HG02973 (cell line): ENCODE data around the gene NIPAL3.
"Not testable (repeated sequence)": the region's sequence is repeated elsewhere in the genome, so short reads cannot be mapped to it uniquely, and the experiment has no call there.

ENCODE experiments used
- ATAC-seq: cut with Tn5 transposase; IDR thresholded peaks from one replicate; pipeline ENCODE4 v1.9.1; 2021; ENCODE audit warnings: moderate library complexity; ENCODE audit not compliant: unreplicated experiment

Gene NIPAL3

GRCh38 chr1:24455272-24455671, 39.7 kb downstream of the NIPAL3 start:
- ATAC-seq: no peak

GRCh38 chr1:24457866-24458265, 42.3 kb downstream of the NIPAL3 start:
- ATAC-seq: no peak

GRCh38 chr1:24459551-24460266, 44.1 kb downstream of the NIPAL3 start:
- no peak for ATAC-seq

GRCh38 chr1:24462128-24462527, 46.5 kb downstream of the NIPAL3 start:
- not testable (repeated sequence) for ATAC-seq

- ATAC-seq: no peak
Observed at GRCh38 chr1:24463776-24464735, 48.5 kb downstream of the NIPAL3 start.

- ATAC-seq: no peak
Observed at GRCh38 chr1:24465099-24465498, 49.5 kb downstream of the NIPAL3 start.

- ATAC-seq: no peak
Observed at GRCh38 chr1:24465638-24466037, 50.0 kb downstream of the NIPAL3 start.

- ATAC-seq: no peak
Observed at GRCh38 chr1:24468685-24469316, 53.2 kb downstream of the NIPAL3 start.

GRCh38 chr1:24470592-24470991, 55.0 kb downstream of the NIPAL3 start:
- no peak for ATAC-seq

GRCh38 chr1:24472527-24473251, 57.1 kb downstream of the NIPAL3 start:
- no peak for ATAC-seq

- ATAC-seq: no peak
Observed at GRCh38 chr1:24474193-24474592, 58.6 kb downstream of the NIPAL3 start.

GRCh38 chr1:24475700-24476099, 60.1 kb downstream of the NIPAL3 start:
- no peak for ATAC-seq

GRCh38 chr1:24476571-24476970, 61.0 kb downstream of the NIPAL3 start:
- no peak for ATAC-seq

- ATAC-seq: no peak
Observed at GRCh38 chr1:24477309-24477708, 61.7 kb downstream of the NIPAL3 start.

GRCh38 chr1:24481101-24481500, 65.5 kb downstream of the NIPAL3 start:
- no peak for ATAC-seq

GRCh38 chr1:24481843-24482610, 66.4 kb downstream of the NIPAL3 start:
- no peak for ATAC-seq

GRCh38 chr1:24483441-24483840, 67.8 kb downstream of the NIPAL3 start:
- no peak for ATAC-seq

GRCh38 chr1:24484199-24484598, 68.6 kb downstream of the NIPAL3 start:
- no peak for ATAC-seq

- no peak for ATAC-seq
Observed at GRCh38 chr1:24486331-24487065, 70.9 kb downstream of the NIPAL3 start.
